ENCODE data around the gene NR2F1-AS1.

The NR2F1-AS1 gene

GRCh38 chr5:93599001-93599379 is 18.0 kb upstream of the NR2F1-AS1 start:
- peaks cover 3% of the 10 kb centered on the region for H3K27me3 ChIP-seq (replicated peaks; ENCODE audit: control insufficient read depth, insufficient read depth, low read length)

GRCh38 chr5:93598091-93599000 is 17.3 kb upstream of the NR2F1-AS1 start:
- TF ChIP-seq CTCF (IDR thresholded peaks at IDR 0.05; ENCODE audit: insufficient read depth, low read length, poor library complexity, severe bottlenecking) = no peak
- Histone ChIP-seq H3K4me3 (replicated peaks; ENCODE audit: low read depth, low read length) (no peak overlapping the region), H3K36me3 (ENCODE audit: control insufficient read depth, insufficient read depth, low read length) (no peaks in the 10 kb centered on the region), H3K27me3 (replicated peaks; ENCODE audit: control insufficient read depth, insufficient read depth, low read length) (peaks cover 4% of the 10 kb centered on the region)
- DNase-seq (ENCODE audit: extremely low read depth, insufficient read length) = no peak

More at GRCh38 chr5:93599001-93599379, 18.0 kb upstream of the NR2F1-AS1 start:
- no peak for DNase-seq (ENCODE audit: extremely low read depth, insufficient read length)
- H3K4me3 ChIP-seq (replicated peaks; ENCODE audit: low read depth, low read length) = no peak overlapping the region
- no peaks in the 10 kb centered on the region for H3K36me3 ChIP-seq (ENCODE audit: control insufficient read depth, insufficient read depth, low read length)
- no peak for TF ChIP-seq CTCF (IDR thresholded peaks at IDR 0.05; ENCODE audit: insufficient read depth, low read length, poor library complexity, severe bottlenecking)

GRCh38 chr5:93596676-93597490 is 15.9 kb upstream of the NR2F1-AS1 start:
- peak; percentile 19 for TF ChIP-seq CTCF (IDR thresholded peaks at IDR 0.05; ENCODE audit: insufficient read depth, low read length, poor library complexity, severe bottlenecking)
- DNase-seq (ENCODE audit: extremely low read depth, insufficient read length) = no peak

GRCh38 chr5:93596310-93596675 is 15.3 kb upstream of the NR2F1-AS1 start:
- Histone ChIP-seq H3K4me3 (replicated peaks; ENCODE audit: low read depth, low read length) (no peak overlapping the region), H3K27me3 (replicated peaks; ENCODE audit: control insufficient read depth, insufficient read depth, low read length) (peaks cover 4% of the 10 kb centered on the region), H3K36me3 (ENCODE audit: control insufficient read depth, insufficient read depth, low read length) (no peaks in the 10 kb centered on the region)
- no peak for DNase-seq (ENCODE audit: extremely low read depth, insufficient read length)
- no peak for TF ChIP-seq CTCF (IDR thresholded peaks at IDR 0.05; ENCODE audit: insufficient read depth, low read length, poor library complexity, severe bottlenecking)

More at GRCh38 chr5:93596676-93597490, 15.9 kb upstream of the NR2F1-AS1 start:
- peaks cover 4% of the 10 kb centered on the region for H3K27me3 ChIP-seq (replicated peaks; ENCODE audit: control insufficient read depth, insufficient read depth, low read length)
- H3K36me3 ChIP-seq (ENCODE audit: control insufficient read depth, insufficient read depth, low read length) = no peaks in the 10 kb centered on the region
- no peak overlapping the region for H3K4me3 ChIP-seq (replicated peaks; ENCODE audit: low read depth, low read length)

GRCh38 chr5:93595420-93596147 is 14.6 kb upstream of the NR2F1-AS1 start:
- TF ChIP-seq CTCF (IDR thresholded peaks at IDR 0.05; ENCODE audit: insufficient read depth, low read length, poor library complexity, severe bottlenecking) = no peak
- H3K27me3 ChIP-seq (replicated peaks; ENCODE audit: control insufficient read depth, insufficient read depth, low read length) = peaks cover 4% of the 10 kb centered on the region
- no peak for DNase-seq (ENCODE audit: extremely low read depth, insufficient read length)
- no peaks in the 10 kb centered on the region for H3K36me3 ChIP-seq (ENCODE audit: control insufficient read depth, insufficient read depth, low read length)
- no peak overlapping the region for H3K4me3 ChIP-seq (replicated peaks; ENCODE audit: low read depth, low read length)

Data from GM06990 (cell line).